GM12801 (cell line): ENCODE results near the gene GRID1.

ENCODE experiments used
- CTCF ChIP-seq: IDR thresholded peaks from one replicate; pipeline ENCODE4 v1.5.1; 2011; ENCODE audit warnings: control low read depth; ENCODE audit not compliant: insufficient read length; ENCODE audit errors: extremely low read depth

Gene GRID1

DNA sequence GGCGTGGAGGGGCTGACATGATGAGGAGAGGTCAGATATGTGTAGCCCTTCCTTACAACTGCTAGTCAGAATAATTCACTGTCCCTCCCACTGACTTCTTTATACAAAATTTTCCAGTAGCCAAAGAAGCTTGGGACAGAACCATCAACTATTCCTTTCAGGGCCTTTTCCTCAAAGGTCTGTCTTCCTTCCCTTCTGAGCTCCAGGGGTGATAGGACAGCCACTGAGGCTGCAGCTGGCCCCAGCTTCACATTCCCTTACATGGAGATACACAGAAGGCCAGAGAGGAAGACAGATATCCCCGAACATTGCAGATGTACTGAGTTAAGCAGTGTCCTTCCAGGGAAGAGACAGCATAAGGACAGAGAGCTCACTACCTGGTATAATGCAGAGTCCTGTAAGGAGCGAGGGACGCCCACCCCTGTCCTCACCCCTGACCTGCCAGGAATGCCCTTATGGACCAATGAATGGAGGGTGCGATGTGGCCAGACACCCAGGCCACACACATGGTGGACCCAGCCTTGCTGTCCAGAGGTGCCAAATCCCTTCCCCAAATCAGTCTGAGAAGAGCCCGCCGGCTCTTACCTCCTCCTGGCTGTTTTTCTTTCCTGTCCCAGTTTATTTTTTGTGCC lies 754.7 kb downstream of the GRID1 start:
- no peak for TF ChIP-seq CTCF

- no peak for TF ChIP-seq CTCF
Measured at GRCh38 chr10:85611093-85611740, 755.4 kb downstream of the GRID1 start.

DNA sequence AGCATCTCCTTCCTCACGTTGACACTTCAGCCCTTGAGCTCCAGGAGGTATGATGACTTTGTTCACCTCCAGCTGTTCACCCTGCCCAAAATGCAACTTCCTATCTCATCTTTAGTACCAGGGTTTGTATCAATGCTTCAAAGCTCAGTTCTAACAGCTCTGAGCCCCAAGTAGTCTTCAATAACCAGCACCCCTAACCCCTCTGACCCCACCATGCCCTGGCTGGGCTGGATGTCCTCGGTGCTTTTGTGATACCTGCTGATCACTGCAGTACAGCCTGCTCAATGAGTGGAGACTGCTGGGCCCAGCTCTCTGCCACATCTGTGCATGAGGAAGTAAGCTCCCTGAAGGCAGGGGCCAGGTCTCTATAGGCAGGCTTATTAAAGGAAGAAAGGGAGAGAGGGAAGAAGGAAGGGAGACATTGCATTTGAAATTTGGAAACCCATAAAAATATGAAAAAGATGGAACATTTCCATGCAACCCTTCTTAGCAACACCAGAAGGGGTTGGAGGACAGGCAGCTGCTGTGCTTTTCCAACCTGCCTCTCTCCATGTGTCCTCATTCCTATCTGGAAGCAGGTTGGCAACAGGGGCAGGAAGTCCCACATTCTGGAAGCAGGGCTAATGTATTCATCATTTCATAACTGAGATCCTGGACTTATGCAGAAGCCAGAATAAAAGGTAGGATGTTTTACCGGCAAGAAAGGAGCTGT lies 756.1 kb downstream of the GRID1 start:
- TF ChIP-seq CTCF = no peak

DNA sequence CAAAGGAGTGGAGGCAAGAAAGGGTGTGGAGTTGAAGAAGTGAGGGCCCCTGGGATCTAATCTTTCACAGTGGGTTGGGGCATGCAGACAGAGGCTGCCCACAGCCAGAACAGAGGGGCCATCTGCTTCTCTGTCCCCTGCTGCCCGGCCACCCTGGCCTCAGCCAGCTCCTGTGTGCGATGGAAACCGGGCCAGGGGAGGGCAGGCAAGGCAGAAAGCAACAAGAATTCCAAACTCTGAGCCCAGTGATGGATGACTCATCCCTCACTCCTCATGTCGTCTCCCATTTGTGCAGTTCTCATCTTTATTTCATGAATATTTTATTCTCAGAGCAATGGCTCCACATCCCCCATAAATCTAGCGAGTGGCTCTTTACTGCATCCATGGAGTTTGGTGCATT lies 757.1 kb downstream of the GRID1 start:
- TF ChIP-seq CTCF = no peak

DNA sequence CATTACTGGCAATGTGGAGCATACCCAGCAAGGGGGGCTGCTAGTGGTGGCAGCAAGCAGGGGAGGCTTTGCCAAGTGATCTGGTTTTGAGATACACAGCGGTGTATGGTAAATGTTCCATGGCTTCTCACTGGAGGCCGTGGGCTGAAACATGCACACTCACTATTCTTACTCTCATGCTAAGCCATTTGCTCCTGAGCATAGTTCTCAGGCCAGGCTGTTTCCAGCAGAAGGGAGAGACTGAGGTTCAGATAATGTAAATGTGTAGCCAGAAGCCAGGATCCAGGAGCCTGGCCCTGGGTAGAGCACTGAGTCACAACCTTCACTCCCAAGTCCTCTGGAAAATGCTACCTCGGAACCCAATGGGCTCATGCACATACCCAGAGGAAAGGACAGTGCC lies 757.9 kb downstream of the GRID1 start:
- no peak for TF ChIP-seq CTCF

GRCh38 chr10:85607043-85607695 lies 759.4 kb downstream of the GRID1 start:
- no peak for TF ChIP-seq CTCF

- no peak for TF ChIP-seq CTCF
Measured at GRCh38 chr10:85606401-85606800, 760.2 kb downstream of the GRID1 start.
